GM21447 (cell line): ENCODE data around the gene PRKCE.
"Not testable (repeated sequence)": the region's sequence is repeated elsewhere in the genome, so short reads cannot be mapped to it uniquely, and the experiment has no call there.

ENCODE experiments used
- ATAC-seq: cut with Tn5 transposase; IDR thresholded peaks from one replicate; pipeline ENCODE4 v1.9.1; 2021; ENCODE audit not compliant: unreplicated experiment

Gene PRKCE

DNA sequence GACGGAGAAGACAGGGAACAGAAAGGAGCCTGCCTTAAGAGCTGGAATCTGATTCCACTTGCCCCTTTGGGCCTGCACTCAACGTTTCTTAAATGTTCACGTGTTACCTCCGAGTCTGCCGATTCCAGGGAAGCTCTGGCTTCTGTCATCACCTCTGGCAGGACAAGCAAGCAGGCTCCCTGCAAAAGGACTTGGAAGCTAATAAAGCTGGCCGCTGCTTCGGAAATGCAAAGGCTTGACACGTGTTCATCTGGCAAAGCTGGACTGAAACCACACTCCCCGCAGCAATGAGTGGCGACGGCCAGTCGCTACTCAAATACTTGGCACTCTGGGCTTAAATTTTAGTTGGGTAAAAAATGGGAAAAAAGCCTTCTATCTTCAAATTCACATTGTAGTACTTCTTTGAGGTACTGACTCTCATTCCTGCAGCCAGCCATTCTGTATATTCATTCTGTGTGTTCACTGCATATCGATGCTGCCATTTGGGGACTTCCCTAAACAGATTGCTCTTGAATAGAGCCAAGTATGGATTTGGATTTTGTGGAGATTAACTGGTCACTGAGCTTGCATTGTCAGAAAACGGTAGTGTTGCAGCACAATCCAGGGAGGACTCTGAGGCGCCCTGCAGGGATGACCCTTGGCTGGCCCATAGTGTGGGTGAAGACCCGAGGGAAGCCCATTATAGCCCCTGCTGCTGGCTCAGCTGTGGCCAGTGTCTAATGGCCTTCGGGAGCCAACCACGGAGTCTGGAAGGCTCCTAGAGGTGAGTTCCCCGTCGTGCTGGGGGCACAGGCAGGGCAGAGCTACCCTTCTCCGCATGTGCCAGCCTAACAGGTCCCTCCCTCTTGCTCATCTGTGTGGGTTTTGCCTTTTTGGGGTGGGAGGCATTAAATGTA is 231.5 kb downstream of the PRKCE start:
- no peak for ATAC-seq

DNA sequence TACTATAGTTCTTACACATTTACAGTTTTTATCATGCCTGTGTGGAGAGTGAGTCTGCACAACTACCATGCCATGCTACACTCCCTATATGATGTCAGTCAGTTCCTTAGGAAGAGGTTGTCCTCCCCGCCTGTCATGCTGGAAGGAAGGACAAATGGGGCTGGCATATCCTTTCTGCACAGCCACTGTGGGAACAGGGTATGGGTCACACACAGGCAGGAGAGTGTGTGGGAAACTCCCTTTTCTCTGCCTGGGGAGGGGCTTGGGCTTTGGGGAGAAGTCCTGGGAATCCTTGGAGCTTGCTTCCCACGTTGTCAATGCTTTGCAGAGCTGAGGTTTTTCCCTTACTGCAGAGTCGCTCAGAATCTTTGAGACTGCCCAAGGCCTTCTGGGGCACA is 232.1 kb downstream of the PRKCE start:
- ATAC-seq, result no peak

- no peak for ATAC-seq
Measured at GRCh38 chr2:45884126-45884525, 232.7 kb downstream of the PRKCE start.

DNA sequence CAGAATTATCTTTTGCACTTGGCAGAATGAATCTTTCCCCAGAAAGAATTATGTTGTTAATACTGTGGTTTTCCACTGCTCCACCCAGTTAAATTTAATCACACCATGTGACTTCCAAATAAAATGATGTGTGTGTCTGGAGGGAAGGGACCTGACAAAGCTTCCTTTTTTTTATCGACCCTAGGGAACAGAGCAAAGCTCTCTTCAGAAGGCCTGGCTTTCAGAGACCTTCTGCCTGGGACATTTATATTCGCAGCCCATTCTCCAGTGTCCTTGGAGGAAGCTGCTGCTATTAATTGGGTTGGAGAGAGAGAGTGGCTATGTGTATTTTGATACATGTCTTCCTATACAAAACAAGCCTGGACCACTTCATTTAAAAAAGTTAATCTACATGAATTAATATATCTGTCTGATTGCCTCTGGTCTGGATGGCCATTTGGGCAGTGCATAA is 233.7 kb downstream of the PRKCE start:
- no peak for ATAC-seq

DNA sequence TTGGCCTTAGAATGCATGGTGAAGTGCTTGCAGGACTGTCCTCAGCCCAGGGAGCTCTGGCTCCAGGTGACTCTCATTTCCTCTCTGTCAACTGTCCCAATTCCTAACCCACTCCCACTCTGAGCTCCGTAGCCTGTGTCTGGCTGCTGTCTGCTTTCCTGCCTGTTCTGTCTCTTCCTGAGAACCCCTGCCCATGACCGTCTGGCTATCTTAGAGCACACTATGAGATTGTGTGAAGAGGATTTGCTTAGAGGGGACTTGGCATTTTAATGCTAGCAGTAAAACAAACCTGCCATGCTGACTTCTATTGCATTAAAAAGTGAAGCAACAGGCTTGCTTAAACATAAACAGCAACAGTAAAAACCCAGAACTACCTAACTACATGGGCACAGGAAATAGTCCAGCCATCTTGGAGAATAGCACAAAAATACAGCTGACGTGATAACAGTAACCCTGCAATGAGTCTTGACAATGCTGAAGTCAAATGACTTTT is 234.7 kb downstream of the PRKCE start:
- ATAC-seq, result no peak

DNA sequence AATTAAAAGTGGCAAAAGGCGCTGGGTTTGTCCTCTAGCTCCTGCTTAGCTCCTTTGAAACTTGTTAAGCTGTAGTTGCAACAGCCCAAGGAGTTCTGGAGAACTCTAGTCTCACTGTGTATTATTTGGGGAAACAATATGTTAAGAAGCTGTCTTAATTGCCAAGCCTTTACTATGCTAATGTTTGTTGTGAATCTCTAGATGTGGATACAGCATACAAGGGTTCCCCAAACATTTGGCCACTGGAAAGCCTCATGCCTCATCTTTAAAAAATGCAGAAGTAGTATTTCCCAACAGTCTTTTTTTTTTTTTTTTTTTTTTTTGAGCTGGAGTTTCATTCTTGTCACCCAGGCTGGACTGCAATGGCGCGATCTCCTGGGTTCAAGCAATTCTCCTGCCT is 236.7 kb downstream of the PRKCE start:
- ATAC-seq, result no peak

GRCh38 chr2:45888641-45889040 is 237.2 kb downstream of the PRKCE start:
- ATAC-seq, result no peak

GRCh38 chr2:45889053-45889452 is 237.6 kb downstream of the PRKCE start:
- peak; percentile 71 for ATAC-seq

DNA sequence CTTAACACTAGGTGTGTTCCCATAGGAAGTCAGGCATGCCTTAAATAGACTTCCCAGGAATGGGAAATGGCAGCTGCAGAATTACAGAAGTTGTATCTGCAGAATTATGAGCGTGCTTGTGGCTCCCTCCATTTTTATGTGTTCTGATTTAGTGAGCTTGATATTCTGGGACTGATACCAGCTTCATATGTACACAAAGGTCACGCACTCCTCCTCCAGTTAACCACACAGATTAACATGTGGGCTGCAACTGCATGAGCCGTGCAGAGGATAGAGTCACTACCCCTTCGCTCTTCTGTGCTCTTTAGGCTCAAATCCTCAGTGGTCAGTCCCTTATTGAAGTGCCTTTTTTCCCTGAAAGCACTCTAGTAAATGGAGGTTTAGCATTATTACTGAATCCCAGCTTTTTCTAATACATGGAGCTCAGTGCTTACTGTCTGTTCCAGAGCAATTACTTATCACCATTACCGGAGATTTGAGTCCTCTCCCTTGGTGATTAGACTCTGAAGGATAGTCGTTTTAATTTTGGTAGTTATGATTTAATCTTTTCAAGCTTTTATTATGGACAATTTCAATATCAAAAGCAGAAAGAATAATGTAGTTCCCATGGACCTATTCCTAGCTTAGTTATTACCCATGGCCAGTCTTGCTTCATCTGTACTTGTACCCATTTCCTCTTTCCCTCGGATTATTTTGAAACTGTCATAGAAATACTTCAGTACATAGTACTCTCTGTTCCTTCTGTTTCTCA is 238.3 kb downstream of the PRKCE start:
- ATAC-seq, result no peak

GRCh38 chr2:45890371-45890646 is 238.8 kb downstream of the PRKCE start:
- ATAC-seq, result not testable (repeated sequence)

DNA sequence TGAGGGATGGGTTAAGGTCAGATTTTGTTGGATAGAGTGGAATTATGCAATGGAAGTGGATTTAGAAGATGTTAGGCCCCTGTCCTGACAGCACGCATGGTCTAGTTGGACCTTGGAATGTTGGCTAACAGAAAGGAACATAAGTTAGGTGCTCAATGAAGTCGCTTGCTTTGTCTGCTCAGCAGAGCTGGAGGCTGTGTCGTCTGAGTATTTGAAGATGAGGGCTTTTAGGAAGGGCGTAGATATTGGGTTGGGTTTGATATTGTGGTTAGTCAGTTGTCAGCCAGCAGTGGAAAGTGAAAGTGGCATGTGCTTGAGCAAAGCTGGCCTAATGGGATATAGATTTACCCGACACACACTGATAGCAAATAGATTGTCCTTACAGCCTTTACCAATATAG is 239.3 kb downstream of the PRKCE start:
- no peak for ATAC-seq

- no peak for ATAC-seq
Measured at GRCh38 chr2:45891719-45892424, 240.4 kb downstream of the PRKCE start.

- ATAC-seq, result no peak
Measured at GRCh38 chr2:45892425-45892745, 240.9 kb downstream of the PRKCE start.

GRCh38 chr2:45892757-45893156 is 241.3 kb downstream of the PRKCE start:
- no peak for ATAC-seq

DNA sequence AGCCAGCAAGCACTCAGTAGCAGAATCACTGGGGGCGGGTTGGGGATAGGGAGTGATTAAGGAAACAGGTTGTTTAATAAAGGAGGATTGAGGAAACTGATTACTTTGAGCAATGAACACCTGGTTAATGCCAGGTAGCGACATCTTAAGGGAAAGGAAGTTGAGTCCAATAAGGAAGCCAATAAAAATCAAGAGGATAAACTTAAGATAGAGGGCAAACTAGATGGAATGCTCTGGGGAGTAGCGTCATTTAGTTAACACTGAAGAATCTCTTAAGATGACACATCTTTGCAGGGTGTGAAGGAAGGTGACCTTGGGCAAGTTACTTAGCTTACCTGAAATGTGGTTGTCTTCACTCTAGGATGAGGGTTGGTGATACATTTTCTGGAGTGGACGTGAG is 242.7 kb downstream of the PRKCE start:
- no peak for ATAC-seq

DNA sequence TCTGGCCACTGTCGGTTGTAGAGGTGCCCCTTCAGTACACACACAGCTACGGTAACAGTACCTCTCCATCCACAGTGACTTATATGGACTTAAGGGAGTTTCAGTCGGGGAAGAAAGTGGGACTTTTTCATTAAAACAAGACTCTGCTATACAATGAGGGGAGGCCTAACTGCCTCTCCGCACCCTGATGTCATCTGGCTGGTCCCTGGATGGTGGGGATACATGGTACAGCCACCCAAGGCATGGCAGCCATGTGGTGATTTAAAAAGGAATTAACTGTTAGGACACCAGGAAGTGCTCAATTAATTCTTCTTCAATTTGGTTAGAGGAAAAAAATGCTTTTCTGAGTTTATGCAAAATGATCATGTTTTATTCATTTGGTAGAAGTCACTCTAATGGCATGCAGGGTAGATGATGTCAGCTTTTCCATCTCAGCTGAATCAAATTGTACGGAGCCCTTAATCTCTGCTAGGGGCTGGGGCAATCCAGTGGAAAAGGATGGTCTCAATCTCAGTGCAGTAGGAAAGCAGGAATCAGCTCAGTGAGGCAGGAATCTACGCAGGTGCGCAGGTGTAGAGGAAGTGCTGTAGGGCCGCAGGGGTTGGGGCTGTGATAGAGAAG is 243.9 kb downstream of the PRKCE start:
- no peak for ATAC-seq

GRCh38 chr2:45896311-45896710 is 244.8 kb downstream of the PRKCE start:
- ATAC-seq, result no peak

- ATAC-seq, result no peak
Measured at GRCh38 chr2:45897842-45898241, 246.4 kb downstream of the PRKCE start.

DNA sequence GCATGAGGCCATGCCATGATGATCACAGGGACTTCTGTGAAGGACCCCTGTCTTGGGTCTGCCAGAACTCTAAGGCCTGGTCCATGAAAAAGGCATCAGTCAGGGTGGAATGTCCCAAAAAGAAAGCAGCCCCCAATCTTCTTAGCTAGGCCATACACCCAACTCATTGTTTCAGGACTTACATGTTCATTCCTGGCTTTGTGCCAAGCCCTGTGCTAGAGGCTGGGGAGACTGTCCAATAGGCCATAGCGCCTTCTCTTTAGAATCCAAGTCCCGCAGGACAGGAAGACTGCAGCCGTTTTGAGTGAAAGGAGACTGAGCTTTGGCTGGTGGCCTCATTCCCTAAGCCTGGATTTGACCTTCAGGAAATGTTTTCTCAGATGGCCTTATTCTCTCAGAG is 247.3 kb downstream of the PRKCE start:
- no peak for ATAC-seq

DNA sequence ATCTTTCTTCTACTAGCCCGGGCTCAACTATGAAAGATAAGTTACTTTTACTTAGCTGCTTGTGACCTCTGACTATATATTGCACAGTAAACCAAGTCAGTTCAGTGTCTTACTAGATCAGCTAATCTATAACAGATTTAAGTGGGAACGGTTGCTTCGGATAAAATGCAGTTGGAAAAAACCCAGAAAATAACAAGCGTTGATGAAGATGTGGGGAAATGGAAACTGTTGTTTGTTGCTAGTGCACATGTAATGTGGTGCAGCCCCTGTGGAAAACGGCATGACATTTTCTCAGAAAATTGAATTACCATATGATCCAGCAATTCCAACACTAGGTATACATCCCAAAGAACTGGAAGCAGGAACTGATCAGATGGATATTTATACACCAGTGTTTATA is 248.5 kb downstream of the PRKCE start:
- ATAC-seq, result no peak

DNA sequence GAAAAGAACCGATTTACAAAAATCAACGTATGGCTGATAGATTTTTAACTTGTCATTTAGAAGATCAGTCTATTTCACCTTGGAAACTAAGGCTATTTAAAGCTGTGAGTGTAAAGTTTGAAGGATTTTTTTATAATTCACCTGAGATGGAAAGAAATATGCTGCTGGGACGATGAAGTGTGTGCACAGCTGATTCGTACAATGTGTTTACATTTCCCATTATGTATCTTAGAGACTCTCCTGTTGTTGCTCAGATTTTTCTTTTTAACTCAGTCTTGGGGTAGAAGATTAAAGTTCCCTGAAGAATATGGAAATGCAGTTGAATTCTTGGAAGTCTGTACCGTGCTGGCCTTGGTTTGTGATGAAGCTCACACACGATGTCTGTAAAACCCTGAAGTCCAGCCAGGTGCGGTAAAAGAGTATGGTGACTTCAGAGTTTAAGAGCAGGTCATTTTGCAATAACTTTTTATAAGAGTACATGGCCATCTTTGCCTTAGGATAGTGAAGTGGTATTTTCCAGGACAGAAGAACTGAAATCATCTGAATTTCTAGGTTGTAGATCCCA is 250.1 kb downstream of the PRKCE start:
- ATAC-seq, result no peak
